SKM-1 treated with dmso at 0.1 percent for 144 hours (cell line): Measurements from ENCODE around the gene GPM6B.

Experiments used
- DNase-seq: peaks from one replicate; lab custom pipeline; 2025; ENCODE audit not compliant: unreplicated experiment; lab: John Stamatoyannopoulos, UW

GPM6B gene

DNA sequence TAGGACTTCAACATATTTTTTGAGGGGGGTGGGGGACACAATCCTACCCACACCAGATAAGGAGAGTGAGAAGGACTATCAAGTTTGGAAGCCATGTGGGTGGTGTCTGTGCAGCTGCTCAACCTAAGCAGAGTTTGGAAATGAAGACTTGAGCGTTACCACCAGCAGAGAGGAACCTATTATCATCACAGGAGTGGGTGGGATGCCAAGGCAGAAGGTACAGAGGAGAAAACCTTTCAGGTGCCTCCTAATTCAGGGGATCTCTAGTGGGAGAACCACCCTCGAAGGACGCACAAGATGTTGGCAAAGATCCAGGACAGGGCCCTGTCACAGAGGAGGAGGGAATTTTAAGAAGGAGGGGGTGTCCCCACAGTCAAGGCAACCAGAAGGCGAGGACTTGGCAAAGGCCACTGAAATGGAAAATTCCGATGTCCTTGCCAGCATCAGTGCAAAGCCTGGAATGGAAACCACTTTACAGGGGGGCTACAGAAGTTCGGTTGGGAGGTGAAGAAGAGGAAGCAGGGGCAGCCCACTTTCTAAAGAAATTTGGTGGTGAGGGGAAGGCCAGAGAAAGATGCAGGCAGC, 8.4 kb upstream of the GPM6B start:
- no peak for DNase-seq

DNA sequence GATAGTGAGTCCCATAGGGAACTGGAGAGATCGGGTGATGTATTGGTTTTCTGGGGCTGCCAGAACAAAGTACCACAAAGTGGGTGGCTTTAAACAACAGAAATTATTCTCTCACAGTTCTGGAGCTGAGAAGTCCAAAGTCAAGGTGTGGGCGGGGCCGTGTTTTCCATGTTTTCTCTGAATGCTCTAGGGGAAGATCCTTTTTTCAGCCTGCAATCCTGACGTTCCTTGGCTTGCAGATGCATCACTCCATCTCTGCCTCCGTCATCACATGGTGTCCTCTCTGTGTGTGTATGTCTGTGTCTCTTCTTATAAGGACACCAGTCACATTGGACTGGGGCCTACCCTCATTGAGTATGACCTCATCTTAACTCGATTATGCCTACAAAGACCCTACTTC, 7.9 kb upstream of the GPM6B start:
- no peak for DNase-seq

DNA sequence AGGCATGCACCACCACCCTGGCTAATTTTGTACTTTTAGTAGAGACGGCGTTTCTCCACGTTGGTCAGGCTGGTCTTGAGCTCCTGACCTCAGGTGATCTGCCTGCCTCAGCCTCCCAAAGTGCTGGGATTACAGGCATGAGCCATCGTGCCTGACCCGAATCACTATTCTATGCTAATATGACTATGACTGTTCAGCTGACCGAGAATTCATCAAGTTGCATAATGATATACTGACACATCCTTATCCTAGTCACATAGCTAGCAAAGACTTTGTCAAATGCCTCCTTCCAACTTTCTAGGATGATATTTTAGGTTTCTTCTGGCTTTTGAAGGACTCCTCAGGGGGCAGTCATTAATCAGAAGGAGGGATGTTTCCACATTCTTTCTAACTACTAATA, 4.8 kb upstream of the GPM6B start:
- DNase-seq, result no peak

DNA sequence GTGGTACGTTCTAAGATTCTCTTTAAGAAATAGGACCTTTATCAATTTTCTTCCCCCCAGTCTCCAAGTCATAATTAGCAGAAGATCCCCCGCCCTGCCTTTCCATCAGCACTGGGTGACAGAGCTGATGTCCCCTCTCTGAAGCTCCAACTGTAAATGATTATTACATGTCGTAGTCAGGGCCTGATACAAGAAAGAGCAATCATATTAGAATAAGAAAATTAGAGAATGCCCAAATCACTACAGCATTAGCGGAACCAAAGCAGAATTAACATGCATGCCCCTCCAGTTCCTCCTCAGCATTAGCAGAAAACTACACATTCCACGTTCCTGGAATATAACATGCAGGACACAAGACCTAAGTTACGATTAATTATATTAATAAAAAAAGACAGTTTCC, 717 bp downstream of the GPM6B start:
- no peak for DNase-seq

DNA sequence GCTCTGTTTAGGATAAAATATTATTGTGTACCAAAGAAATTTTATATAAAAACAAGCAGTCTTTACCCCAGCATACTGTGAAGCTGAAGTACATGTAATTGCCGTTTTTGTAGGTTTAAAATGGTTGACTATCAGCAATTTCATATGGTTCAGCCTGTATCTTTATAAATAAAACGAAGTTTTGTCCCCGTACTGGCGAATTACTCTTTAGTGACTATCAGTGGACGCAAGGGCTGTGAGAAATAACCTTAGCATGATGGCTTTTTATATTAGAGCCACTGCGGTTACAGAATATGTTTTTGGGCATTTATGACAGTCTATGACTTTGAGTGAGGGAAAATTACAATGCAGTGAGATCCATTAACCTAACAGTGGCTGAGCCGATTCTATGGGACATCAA, 1.2 kb downstream of the GPM6B start:
- no peak for DNase-seq

DNA sequence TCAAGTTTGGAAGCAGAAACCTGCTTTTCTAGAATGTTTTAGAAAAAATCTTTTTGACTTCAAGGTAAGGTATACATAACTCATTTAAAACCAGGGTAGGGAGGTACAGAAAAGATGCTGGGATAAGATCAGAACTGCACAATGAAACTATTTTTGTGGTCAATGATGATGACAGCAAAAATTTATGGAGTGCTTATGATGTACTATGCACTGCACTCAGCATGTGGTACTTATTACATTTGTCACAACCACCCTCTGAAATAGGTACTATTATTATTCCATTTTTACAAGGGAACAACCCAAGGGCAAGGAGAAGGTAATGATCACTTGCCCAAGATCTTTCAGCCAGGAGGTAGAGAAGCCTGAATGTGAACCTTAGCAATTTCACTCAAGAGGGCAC, 8.0 kb downstream of the GPM6B start:
- DNase-seq, result no peak

DNA sequence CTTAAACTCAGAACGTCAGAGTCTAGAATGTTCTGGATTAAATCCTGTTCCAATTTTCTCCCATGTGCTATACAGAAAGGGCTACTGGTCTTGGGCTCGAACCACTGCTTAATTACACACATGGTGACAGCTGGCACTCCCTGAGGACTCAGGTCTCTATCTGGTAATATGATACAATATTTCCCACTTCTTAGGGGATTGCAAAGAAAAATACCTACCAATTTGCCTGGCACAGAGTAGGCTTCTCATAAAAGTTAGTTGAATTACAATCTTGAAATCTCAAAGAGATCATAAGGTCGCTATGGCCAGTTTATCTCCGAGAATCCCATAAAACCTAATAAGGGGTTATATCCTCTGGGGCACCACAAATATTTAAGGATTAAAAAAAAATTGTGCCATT, 8.6 kb downstream of the GPM6B start:
- DNase-seq, result no peak

DNA sequence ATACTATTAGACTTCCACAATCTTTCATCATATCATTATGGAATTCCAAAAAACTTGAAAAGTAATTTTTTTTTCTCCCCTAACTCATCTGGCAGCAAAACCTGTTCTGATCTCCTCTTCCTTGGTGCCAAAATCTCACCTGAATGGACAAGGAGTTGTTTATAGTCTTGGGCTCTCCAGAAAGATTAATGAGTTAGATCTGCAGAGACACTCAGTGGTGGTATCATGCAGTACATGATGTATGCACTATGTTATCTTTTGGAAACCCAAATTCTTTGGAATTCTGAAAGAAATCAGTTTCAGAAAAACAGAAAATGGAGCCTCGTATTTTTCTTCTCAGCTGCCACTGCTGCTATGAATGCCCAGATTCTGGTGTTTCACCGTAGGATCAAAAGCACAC, 11.7 kb downstream of the GPM6B start:
- DNase-seq, result no peak

DNA sequence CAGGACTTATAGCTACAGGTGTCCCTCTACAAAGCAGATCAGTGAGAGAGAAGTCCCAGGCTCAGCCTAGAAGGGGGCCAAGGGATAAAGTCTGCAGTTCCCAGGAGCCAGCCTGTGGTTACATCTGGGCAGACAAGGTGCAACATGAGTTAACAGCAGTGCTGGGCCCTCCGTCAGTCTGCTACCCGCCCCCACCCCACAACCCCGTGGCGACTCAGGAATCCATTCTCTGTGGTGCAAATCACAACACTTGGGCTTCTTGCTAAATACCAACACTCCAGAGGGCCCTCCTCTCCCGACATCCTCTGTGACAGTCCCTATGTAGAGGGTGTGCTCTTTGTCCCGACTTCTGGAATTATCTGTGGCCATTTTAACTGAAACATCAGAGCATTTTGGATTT, 13.8 kb downstream of the GPM6B start:
- no peak for DNase-seq

DNA sequence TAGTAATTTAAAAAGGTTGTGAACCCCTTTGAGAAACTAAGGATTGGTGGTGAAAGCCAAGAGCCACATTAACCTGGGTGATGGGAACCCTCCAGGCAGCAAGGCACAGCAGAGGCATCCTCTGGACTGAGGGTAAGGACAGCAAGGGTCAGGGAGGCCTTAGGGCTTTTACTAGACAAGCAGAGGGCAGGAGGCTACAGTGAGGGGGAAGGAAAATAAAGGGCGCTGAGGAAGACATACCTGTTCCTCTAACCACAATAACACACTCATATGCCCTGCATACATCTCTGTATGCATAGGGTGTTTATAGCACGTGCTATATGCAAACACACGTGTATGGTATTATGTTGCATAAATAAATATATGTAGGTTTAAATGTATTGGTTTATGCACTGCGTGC, 18.7 kb downstream of the GPM6B start:
- DNase-seq, result no peak

DNA sequence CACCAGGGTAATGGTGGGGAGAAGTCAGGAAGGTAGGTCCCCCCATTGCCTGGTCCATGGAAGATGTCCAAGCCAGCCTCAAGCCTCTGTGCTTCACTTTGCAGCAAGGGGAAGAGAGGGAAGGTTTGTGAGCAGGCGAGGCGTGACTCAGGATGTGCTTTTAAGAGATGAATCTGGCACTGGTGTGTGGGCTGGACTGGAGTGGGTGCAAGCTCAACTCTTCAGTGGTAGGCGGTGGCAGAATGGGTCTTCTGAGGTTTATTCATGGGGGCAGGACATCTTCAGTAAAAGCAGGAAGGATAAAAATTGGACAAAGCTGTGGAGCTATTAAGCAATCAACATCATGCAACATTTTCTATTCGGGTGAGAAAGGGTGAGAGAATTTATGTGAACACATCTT, 19.4 kb downstream of the GPM6B start:
- DNase-seq, result no peak

DNA sequence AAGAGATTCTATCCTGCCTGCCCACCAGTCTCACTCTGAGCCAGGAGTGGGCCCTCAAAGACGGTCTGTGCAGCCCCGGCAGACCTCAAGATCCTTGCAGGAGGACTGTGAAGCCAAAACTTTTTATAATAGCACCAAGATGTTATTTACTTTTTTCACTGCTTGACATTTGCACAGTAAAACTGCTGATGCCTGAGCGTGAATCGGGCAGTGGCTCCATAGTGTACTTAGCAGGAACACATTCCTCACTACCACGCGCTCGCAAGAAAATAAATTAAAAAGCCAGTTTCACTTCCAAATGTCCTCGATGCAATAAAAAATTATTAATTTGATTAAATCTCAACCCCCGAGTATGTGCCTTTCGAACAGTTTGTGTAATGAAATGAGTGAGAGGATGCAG, 22.5 kb downstream of the GPM6B start:
- DNase-seq, result no peak

DNA sequence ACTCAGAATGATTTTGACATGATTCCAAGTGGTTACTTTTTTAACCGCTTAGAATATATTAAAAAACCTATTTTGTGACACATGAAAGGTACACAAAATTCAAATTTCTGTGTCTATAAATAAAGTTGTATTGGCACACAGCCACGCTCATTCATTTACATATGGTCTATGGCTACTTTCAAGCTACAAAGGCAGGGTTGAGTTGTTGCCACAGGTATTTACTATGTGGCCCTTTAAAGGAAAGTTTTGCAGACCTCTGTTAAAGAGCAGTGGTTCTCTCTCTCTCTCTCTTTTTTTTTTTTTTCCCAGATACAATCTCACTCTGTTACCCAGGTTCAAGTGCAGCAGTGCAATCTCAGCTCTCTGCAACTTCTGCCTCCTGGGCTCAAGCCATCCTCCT, 23.0 kb downstream of the GPM6B start:
- DNase-seq, result no peak

DNA sequence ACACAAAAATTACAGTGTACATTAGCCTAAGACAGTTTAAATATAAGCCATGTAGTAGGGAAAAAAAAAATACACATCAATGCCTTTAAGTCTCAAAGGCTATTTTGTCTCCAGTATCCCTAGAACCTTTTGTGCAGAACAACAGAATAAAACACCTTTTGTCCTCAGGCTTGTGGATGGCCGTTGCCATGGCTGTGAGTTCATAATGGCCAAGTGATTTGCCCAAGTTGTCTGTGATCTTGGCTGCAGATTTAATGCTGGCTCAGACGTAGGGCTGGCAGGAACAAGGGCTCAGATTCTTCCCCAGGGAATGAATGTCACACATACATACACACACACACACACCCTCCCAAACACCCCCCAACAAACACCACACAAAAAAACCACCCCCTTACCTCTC, 25.3 kb downstream of the GPM6B start:
- no peak for DNase-seq

DNA sequence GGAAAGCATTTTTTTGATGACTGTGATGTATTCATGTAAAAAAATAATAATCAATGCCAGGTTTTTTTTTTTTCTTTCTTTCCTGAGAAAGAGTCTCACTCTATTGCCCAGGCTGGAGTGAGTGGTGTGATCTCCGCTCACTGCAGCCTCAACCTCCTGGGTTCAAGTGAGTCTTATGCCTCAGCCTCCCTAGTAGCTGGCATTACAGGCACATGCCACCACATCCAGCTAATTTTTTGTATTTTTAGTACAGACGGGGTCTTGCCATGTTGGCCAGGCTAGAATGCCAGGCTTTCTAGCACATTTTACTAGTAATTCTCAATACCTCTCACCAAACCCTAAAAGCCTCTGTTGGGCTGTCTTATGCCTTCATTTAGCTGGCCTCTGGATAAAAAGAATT, 25.7 kb downstream of the GPM6B start:
- no peak for DNase-seq

DNA sequence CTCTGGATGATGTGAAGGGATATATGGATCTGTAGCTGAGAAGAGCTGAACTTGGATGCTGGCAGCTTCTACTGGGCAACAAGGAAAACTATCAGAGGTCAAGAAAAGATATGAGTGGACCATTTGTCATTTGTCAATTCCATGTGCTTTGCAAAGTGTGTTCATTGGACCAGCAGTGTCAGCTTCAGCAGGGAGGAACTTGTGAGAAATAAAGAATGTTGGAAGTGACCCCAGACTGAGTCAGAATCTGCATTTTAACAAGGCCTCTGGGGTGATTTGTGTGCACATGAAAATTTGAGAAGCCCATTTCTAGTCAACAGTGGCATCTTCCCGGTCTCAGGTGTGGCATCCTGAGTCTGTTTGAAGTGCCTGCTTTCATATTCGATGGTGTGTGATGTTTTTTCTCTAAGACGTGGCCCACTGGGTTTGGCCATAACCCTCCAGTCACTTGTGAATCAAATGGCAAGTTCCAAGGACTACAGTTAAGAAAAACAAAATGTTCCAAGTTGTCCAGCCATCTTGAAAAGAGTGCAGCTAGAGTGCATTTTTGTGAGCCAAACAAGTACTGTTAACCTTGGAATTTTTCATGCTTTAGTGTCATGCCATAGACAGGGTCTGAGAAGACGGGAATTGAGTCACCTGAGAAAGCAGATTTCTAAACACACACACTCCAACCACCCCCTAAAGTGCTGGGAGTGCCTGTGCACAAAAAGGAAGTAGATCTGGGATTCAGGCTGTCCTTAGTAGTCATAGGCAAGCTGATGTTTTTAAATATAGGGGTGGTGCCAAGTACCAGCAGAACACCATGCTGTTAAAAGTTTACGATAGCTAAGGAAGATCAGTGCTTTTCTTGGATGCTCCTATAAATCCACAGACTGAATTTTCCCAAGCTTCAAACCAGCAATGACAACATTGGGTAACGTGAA, 26.4 kb downstream of the GPM6B start:
- DNase-seq, result no peak

DNA sequence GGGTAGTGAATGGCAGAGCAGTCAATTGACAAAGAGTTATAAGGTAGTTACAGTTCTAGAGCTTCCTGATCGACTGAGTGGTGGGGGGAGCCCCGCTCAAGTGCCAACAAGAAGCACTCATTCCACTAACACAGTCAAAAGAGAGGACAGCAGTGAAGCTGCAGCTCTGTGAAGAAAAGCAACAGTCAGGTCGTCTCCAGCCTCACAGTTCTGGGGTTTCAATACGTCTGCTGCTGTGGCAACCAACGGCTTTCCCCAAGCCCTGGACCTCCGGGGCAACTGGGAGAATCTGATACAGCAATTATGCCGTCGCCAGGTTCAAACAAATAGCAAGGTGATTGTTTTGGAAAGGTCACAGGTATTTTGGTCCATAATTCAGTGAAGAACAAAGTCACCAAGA, 30.8 kb downstream of the GPM6B start:
- DNase-seq, result no peak

DNA sequence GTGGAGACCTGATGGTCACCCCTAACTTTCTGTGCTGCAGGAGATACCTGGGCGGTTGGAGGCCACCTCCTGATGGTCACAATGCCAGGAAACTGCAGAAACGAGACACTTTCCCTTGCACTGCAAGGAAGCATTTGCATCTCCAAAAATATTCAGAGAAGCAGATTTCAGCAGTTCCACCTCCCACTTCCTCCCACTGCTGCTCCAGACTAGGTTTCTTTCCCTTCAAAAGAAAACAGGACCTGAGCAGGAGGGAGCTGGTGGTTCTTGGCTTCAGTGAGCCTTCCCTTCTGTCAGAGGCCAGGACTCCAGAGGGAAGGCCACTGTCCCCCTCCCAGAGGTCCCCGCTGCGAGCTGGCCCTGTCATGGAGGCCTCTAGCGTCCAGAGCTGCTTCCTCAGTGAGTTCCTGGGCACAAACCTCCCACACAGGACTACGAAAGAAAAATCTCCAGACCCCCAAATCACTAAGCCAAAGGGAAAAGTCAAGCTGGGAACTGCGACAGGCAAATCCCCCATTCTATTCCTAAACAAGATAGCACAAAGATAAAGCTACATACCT, 35.9 kb downstream of the GPM6B start:
- no peak for DNase-seq

DNA sequence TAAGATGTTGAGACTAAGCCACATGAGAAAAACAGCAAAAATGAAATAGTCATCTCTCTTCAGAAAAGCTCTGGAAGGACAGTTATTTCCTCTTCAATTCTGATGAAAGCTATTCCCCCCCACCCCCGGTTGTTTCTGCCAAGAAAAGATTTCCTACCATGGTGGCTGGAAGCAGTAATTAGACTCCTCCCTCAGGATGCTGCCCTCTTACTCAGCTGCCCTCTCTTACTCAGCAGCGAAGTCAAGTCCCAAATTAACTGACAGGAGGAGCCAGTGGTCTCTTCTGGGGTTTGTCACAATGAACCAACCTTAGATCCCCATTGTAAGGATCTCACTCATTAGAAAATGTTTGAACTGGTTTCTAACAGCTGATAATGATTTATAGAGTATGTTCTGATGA, 38.0 kb downstream of the GPM6B start:
- no peak for DNase-seq

DNA sequence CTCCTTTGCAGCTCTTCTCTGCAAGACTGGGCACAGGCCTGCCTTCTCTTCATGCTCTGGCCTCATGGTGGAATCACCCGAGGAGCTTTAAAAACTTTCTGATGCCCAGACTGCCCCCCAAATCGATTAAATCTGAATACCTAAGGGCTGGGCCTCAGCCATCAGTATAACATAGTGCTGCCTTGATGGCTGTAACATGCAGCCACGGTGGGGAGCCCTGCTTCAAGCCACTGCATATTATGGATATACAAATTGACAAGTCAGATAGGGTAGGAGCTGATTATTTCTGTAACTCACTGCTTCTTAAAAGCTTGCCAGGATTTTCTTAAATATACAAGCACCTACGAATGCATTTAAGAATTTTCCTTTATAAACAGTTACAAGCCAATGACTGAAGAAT, 40.5 kb downstream of the GPM6B start:
- DNase-seq, result no peak

DNA sequence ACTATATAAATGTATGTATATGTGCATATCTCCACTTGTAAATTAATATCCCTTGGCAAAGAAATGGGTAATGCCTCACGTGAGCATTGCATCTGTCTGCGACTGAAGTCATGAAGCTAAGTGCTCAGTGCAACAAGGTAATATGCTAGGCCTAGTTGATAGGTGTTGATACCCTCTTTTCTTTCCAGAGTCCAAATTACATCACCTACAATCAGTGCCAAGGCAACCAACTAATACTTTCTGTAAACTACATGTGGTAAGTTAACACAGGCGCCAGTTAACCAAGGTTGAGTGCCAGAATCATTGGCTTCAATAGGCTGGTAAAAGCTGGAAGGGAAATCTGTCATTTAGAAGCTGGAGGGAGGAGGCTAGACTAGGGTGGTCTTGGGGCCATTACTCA, 41.1 kb downstream of the GPM6B start:
- DNase-seq, result no peak

DNA sequence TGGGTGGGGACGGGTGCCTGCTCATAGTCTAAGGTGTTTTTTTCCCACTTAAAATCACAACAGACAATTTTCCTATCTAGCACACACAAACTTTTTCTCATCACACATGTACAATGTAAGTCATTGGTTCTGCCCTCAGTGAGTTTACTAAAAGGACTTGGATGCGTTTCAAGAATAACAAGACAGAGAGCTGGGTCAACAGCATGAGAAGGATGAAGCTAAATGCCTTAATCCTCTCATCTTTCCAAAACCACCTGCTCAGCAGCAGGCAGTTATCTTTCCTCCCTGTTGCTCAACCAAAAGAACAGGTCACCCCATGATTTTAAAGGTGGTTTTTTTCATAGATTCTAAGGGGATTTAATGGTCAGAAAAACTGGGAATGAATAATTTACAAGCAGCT, 42.2 kb downstream of the GPM6B start:
- DNase-seq, result no peak
